GM21786 (cell line): ENCODE results near the gene DPP6.
"Not testable (repeated sequence)": the region's sequence is repeated elsewhere in the genome, so short reads cannot be mapped to it uniquely, and the experiment has no call there.

ENCODE experiments used
- ATAC-seq: cut with Tn5 transposase; IDR thresholded peaks from one replicate; pipeline ENCODE4 v1.9.1; 2021; ENCODE audit not compliant: unreplicated experiment

DPP6 gene

GRCh38 chr7:154051643-154052529, at the start of gene DPP6:
Gene DPP6, plus strand, starts transcription at chr7:154052398.
- ATAC-seq, result not testable (repeated sequence)

GRCh38 chr7:154009423-154009911, 42.7 kb upstream of the DPP6 start:
- ATAC-seq, result not testable (repeated sequence)

GRCh38 chr7:154010726-154011568, 41.3 kb upstream of the DPP6 start:
- not testable (repeated sequence) for ATAC-seq

- not testable (repeated sequence) for ATAC-seq
These were observed 39.4 kb upstream of the DPP6 start for GRCh38 chr7:154012800-154013199.

- ATAC-seq, result not testable (repeated sequence)
These were observed 36.6 kb upstream of the DPP6 start for GRCh38 chr7:154015636-154016035.

GRCh38 chr7:154018354-154018753, 33.8 kb upstream of the DPP6 start:
- not testable (repeated sequence) for ATAC-seq

GRCh38 chr7:154027805-154028204, 24.4 kb upstream of the DPP6 start:
- not testable (repeated sequence) for ATAC-seq

GRCh38 chr7:154030476-154031080, 21.6 kb upstream of the DPP6 start:
- not testable (repeated sequence) for ATAC-seq

- ATAC-seq, result peak; percentile 97
These were observed 12.6 kb upstream of the DPP6 start for GRCh38 chr7:154039466-154040165.

- not testable (repeated sequence) for ATAC-seq
These were observed 1.8 kb upstream of the DPP6 start for GRCh38 chr7:154050394-154050793.

- ATAC-seq, result not testable (repeated sequence)
These were observed 1.1 kb upstream of the DPP6 start for GRCh38 chr7:154051006-154051642.

GRCh38 chr7:154052530-154053252, 493 bp downstream of the DPP6 start:
- not testable (repeated sequence) for ATAC-seq

- ATAC-seq, result not testable (repeated sequence)
These were observed 1.5 kb downstream of the DPP6 start for GRCh38 chr7:154053466-154054312.

- ATAC-seq, result not testable (repeated sequence)
These were observed 2.5 kb downstream of the DPP6 start for GRCh38 chr7:154054664-154055063.

- ATAC-seq, result not testable (repeated sequence)
These were observed 3.4 kb downstream of the DPP6 start for GRCh38 chr7:154055491-154056106.

- not testable (repeated sequence) for ATAC-seq
These were observed 6.6 kb downstream of the DPP6 start for GRCh38 chr7:154058783-154059182.

- not testable (repeated sequence) for ATAC-seq
These were observed 8.4 kb downstream of the DPP6 start for GRCh38 chr7:154060551-154060950.

- not testable (repeated sequence) for ATAC-seq
These were observed 19.6 kb downstream of the DPP6 start for GRCh38 chr7:154071833-154072232.
